ENCODE measurements around the gene GFAP. TPM values are rescaled to one million over a fixed set of nuclear protein-coding genes. Genes with fewer than 3 reads are reported as not detected.

Gene GFAP
- total RNA-seq, 1 donor from 2014 or later: not detected

- DNase-seq (no peak), ATAC-seq (no peak)
- Histone ChIP-seq H3K27ac (no peak overlapping the region), H3K4me3 (no peak overlapping the region), H3K36me3 (peaks cover 99% of the 10 kb centered on the region), H3K9me3 (no peaks in the 10 kb centered on the region), H3K4me1 (no peaks in the 10 kb centered on the region), H3K27me3 (no peaks in the 10 kb centered on the region)
- no peak for TF ChIP-seq CTCF (IDR thresholded peaks at IDR 0.05)
- intact Hi-C loops (cut with DNase I): no loop called here
Measured at GRCh38 chr17:44859701-44860100, 55.6 kb downstream of the GFAP start.

GRCh38 chr17:44854192-44854591, 61.1 kb downstream of the GFAP start:
- Histone ChIP-seq H3K36me3 (peaks cover 93% of the 10 kb centered on the region), H3K27me3 (no peaks in the 10 kb centered on the region), H3K9me3 (no peaks in the 10 kb centered on the region), H3K4me3 (no peak overlapping the region), H3K4me1 (no peaks in the 10 kb centered on the region), H3K27ac (no peak overlapping the region)
- intact Hi-C loops (cut with DNase I): no loop called here
- no peak for ATAC-seq
- DNase-seq: no peak
- no peak for TF ChIP-seq CTCF (IDR thresholded peaks at IDR 0.05)

Small RNA genes within 50 kb of the gene (microRNA-seq; reads per million reads assigned to microRNA genes)
- not detected for gene MIR6783 (ENCODE audit: borderline microRNAs expressed)

Other genes with a start within 250 kb of the GFAP start
- gene CCDC43, start 225.7 kb downstream of the GFAP start, total RNA-seq: 18.8 TPM
- gene DBF4B, start 206.8 kb downstream of the GFAP start, total RNA-seq: 4.5 TPM
- gene ADAM11, start 156.5 kb downstream of the GFAP start, total RNA-seq: 0.43 TPM
- gene GJC1, start 85.2 kb downstream of the GFAP start, total RNA-seq: 22.8 TPM
- 36.4 TPM for gene HIGD1B, start 67.6 kb downstream of the GFAP start, total RNA-seq
- 74.4 TPM for gene EFTUD2, start 16.1 kb downstream of the GFAP start, total RNA-seq
- 0.32 TPM for gene KIF18B, start 32.3 kb upstream of the GFAP start, total RNA-seq
- gene C1QL1, start 52.8 kb upstream of the GFAP start, total RNA-seq: 0.52 TPM
- 21.8 TPM for gene DCAKD, start 136.1 kb upstream of the GFAP start, total RNA-seq
- gene NMT1, start 145.8 kb upstream of the GFAP start, total RNA-seq: 107 TPM
- gene PLCD3, start 217.0 kb upstream of the GFAP start, total RNA-seq: 37.0 TPM
- gene ACBD4, start 220.2 kb upstream of the GFAP start, total RNA-seq: 16.3 TPM
- 36.1 TPM for gene HEXIM1, start 233.0 kb upstream of the GFAP start, total RNA-seq
- gene HEXIM2, start 246.4 kb upstream of the GFAP start, total RNA-seq: 5.7 TPM